ENCODE measurements around the gene DDX6.

DNA sequence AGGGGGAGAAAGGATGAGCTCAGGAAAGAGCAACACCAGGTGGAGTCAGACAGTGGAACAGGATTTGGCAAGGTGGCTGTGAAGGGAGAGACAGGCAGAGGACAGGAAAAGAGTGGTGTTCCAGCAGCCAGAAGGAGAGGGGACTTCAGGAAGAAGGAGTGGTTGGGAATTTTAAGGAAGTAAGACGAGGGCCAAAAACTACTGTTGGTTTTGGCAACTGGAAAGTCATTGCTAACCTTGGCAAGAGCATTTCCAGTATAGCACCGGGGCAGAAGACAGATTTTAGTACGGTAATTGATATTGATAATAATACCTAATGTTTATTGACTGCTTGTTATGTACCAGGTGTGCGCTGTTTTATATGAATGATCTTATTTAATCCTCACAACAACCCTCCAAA is 15.4 kb upstream of the DDX6 start:
- TF ChIP-seq YY1 (IDR thresholded peaks at IDR 0.05; ENCODE audit: low read depth): no peak
- TF ChIP-seq, protein P1, sequence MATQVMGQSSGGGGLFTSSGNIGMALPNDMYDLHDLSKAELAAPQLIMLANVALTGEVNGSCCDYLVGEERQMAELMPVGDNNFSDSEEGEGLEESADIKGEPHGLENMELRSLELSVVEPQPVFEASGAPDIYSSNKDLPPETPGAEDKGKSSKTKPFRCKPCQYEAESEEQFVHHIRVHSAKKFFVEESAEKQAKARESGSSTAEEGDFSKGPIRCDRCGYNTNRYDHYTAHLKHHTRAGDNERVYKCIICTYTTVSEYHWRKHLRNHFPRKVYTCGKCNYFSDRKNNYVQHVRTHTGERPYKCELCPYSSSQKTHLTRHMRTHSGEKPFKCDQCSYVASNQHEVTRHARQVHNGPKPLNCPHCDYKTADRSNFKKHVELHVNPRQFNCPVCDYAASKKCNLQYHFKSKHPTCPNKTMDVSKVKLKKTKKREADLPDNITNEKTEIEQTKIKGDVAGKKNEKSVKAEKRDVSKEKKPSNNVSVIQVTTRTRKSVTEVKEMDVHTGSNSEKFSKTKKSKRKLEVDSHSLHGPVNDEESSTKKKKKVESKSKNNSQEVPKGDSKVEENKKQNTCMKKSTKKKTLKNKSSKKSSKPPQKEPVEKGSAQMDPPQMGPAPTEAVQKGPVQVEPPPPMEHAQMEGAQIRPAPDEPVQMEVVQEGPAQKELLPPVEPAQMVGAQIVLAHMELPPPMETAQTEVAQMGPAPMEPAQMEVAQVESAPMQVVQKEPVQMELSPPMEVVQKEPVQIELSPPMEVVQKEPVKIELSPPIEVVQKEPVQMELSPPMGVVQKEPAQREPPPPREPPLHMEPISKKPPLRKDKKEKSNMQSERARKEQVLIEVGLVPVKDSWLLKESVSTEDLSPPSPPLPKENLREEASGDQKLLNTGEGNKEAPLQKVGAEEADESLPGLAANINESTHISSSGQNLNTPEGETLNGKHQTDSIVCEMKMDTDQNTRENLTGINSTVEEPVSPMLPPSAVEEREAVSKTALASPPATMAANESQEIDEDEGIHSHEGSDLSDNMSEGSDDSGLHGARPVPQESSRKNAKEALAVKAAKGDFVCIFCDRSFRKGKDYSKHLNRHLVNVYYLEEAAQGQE (IDR thresholded peaks at IDR 0.05; ENCODE audit: low read depth): no peak
- no peak for TF ChIP-seq TAF1 (IDR thresholded peaks at IDR 0.05; ENCODE audit: low read depth)
- TF ChIP-seq EP300 (IDR thresholded peaks at IDR 0.05; ENCODE audit: borderline replicate concordance): no peak
- TF ChIP-seq, protein P2, sequence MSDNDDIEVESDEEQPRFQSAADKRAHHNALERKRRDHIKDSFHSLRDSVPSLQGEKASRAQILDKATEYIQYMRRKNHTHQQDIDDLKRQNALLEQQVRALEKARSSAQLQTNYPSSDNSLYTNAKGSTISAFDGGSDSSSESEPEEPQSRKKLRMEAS (IDR thresholded peaks at IDR 0.05): no peak
- no peak for TF ChIP-seq TCF12 (IDR thresholded peaks at IDR 0.05; ENCODE audit: low read depth)
- TF ChIP-seq CREB1 (IDR thresholded peaks at IDR 0.05; ENCODE audit: low read depth): no peak
- no peak for TF ChIP-seq TEAD4 (IDR thresholded peaks at IDR 0.05)
- no peak for TF ChIP-seq EGR1 (IDR thresholded peaks at IDR 0.05)
- no peak for TF ChIP-seq RAD21 (IDR thresholded peaks at IDR 0.05; ENCODE audit: low read depth)
